ENCODE data around the gene RIPK4.

GRCh38 chr21:41712730-41713129 is 54.1 kb downstream of the RIPK4 start:
- no peak for TF ChIP-seq JUND (IDR thresholded peaks at IDR 0.05)
- no peak for TF ChIP-seq MAX (IDR thresholded peaks at IDR 0.05)
- TF ChIP-seq ZBTB33 (IDR thresholded peaks at IDR 0.05) = no peak
- no peak for TF ChIP-seq YY1 (IDR thresholded peaks at IDR 0.05)
